Measurements from ENCODE around the gene WDR7.

WDR7 gene

DNA sequence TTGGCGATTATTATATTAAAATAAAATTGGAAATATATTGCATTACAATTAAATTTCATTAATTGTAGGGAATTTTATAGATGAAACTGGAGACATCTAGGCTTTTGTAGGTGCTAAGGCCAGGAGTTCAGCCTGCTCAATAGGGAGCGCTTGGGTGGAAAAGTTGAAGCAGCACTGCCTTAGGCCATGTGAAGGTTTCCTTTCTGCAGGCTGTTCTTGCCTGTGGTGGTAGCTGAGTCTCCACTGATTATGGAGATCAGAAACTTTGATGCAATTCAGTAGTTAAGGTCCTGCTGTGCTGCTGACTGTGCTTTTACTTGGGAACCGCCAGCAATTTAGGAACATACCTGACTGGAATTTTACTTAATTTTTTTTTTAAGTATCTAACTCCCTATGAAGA is 315.9 kb downstream of the WDR7 start:
- DNase-seq (ENCODE audit: extremely low spot score): no peak
- ChIA-PET CTCF (no interaction called here), POLR2A (no interaction called here)
- TF ChIP-seq, protein P1, sequence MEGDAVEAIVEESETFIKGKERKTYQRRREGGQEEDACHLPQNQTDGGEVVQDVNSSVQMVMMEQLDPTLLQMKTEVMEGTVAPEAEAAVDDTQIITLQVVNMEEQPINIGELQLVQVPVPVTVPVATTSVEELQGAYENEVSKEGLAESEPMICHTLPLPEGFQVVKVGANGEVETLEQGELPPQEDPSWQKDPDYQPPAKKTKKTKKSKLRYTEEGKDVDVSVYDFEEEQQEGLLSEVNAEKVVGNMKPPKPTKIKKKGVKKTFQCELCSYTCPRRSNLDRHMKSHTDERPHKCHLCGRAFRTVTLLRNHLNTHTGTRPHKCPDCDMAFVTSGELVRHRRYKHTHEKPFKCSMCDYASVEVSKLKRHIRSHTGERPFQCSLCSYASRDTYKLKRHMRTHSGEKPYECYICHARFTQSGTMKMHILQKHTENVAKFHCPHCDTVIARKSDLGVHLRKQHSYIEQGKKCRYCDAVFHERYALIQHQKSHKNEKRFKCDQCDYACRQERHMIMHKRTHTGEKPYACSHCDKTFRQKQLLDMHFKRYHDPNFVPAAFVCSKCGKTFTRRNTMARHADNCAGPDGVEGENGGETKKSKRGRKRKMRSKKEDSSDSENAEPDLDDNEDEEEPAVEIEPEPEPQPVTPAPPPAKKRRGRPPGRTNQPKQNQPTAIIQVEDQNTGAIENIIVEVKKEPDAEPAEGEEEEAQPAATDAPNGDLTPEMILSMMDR (IDR thresholded peaks at IDR 0.05; ENCODE audit: control extremely low read depth, extremely low read depth, low read depth, missing control alignments): no peak

DNA sequence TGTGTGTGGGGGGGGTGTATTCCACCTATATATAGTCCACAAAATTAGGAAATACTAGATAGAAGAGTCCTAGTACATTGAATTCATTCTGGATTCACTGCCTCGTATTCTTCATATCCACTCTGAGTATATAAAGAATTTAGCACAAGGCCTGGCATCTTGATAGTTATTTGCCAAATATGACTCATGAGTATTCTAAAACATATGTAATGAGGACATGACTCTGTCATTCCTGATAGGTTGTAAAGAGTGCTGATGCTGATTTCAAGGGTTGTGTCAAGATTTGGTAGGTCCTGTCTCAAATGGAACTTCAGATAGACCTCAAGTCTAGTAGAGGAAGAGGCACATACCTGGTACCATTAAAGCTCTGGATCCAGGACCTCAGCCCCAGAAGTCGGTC is 322.3 kb downstream of the WDR7 start:
- POLR2A ChIA-PET: no interaction called here
- DNase-seq (ENCODE audit: extremely low spot score): no peak
- TF ChIP-seq, protein P1 (IDR thresholded peaks at IDR 0.05; ENCODE audit: control extremely low read depth, extremely low read depth, low read depth, missing control alignments): no peak
- CTCF ChIA-PET: no interaction called here

DNA sequence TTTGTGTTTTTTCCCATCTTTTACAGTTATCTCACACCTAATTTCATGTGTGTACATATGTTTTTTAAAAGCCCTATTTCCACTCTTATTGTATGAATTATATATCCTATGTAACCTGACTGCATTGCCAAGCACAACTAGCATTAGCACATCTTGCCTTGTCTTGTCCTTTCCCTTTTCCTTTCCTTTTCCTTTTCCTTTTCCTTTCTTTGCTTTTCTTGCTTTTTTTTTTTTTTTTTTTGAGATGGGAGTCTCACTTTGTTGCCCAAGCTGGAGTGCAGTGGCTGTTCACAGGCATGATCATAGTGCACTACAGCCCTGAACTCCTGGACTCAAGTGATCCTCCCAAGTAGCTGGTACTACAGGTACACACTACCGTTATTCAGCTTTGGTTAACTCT is 323.0 kb downstream of the WDR7 start:
- CTCF ChIA-PET: interaction anchor here (2.0 kb wide), 1 partner anchor 12 kb away, joined by 5 read pairs; no protein-coding TSS in a partner anchor
- POLR2A ChIA-PET: no interaction called here
- TF ChIP-seq, protein P1 (IDR thresholded peaks at IDR 0.05; ENCODE audit: control extremely low read depth, extremely low read depth, low read depth, missing control alignments): no peak
- DNase-seq (ENCODE audit: extremely low spot score): no peak

DNA sequence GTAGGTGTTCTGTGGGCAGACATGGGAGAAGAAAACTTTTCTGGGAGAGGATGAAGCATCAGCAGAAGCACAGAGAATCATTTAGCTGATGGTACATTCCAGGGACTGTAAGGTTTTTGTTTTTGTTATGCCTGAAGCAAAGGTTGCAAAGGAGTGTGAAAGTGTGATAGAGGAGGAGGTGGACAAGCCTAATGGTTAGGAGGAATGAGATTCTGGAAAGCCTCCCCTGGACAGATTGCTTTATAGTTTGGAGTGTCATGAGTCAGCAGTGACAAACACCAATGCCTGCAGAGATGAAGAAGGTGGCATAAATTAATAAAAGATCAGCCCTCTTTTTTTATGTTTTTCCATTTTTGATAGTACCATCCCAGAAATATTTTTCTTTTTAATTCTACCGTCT is 324.1 kb downstream of the WDR7 start:
- CTCF ChIA-PET: interaction anchor here (2.0 kb wide), 1 partner anchor 11 kb away, joined by 5 read pairs; no protein-coding TSS in a partner anchor
- DNase-seq (ENCODE audit: extremely low spot score): no peak
- TF ChIP-seq, protein P1 (IDR thresholded peaks at IDR 0.05; ENCODE audit: control extremely low read depth, extremely low read depth, low read depth, missing control alignments): no peak
- POLR2A ChIA-PET: no interaction called here

DNA sequence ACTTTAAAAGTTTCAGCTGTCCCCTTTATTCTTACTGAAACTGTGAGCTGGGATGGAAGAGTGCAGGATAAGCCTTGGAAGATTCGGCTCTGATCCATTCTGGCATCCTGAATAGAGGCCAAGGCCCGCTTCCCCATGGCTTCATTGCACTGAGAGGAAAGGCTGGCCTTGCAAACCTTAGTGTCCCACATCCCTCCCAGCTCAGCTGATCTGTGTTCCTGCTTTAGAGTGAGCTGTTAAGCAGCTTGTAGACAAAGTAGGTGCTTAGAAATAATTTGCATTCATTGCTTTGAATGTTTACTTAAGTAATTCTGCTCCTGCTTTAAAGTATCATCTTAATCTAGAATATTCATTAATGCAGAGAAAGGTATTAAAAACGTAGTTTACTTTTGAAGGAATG is 326.1 kb downstream of the WDR7 start:
- POLR2A ChIA-PET: no interaction called here
- CTCF ChIA-PET: no interaction called here
- TF ChIP-seq, protein P1 (IDR thresholded peaks at IDR 0.05; ENCODE audit: control extremely low read depth, extremely low read depth, low read depth, missing control alignments): no peak
- no peak for DNase-seq (ENCODE audit: extremely low spot score)

DNA sequence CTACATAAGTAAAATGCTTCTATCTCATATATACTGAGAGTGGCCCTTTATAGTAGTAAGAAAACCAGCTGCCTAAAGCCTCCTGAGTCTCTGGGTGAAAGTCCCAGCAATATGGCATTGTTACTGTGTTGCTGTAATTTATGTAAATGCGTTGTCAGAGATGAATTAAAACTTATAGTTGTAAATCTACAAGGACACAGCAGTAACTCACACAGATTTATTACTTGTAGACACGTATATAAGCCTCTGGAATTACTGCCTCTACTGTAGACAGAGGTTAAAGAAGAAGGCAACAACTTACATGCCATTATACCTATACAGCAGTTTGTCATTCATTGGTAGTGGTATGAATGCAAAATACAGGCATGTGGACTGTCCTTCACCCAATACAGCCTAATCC is 326.6 kb downstream of the WDR7 start:
- ChIA-PET CTCF (no interaction called here), POLR2A (no interaction called here)
- TF ChIP-seq, protein P1 (IDR thresholded peaks at IDR 0.05; ENCODE audit: control extremely low read depth, extremely low read depth, low read depth, missing control alignments): no peak
- no peak for DNase-seq (ENCODE audit: extremely low spot score)

DNA sequence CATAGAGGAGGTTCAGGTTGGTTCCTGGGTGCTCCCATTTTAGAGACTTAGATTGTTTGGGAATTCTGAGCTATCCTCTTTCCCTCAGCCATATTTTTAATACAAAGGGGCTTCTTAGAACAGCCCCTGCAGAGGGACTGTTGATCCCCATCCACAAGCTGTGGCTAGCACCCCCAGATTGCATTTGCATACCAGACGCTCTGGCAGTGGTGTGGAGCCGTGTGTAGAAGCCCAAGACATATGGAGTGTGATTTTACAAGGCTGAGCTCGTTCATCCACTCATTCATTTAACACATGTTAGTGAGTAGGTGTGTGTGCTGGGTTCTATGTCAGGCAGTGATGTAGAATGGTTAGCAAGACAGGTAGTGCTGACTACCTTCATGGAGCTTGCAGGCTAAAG is 329.0 kb downstream of the WDR7 start:
- DNase-seq (ENCODE audit: extremely low spot score): no peak
- ChIA-PET POLR2A (no interaction called here), CTCF (interaction anchor here (0.9 to 1.2 kb wide), 5 partner anchors 12 to 88 kb away, joined by 3 to 5 read pairs (median 3); no protein-coding TSS in a partner anchor)
- TF ChIP-seq, protein P1 (IDR thresholded peaks at IDR 0.05; ENCODE audit: control extremely low read depth, extremely low read depth, low read depth, missing control alignments): no peak
